HG02938 (cell line): ENCODE measurements around the gene SPATA32.
"Not testable (repeated sequence)": the region's sequence is repeated elsewhere in the genome, so short reads cannot be mapped to it uniquely, and the experiment has no call there.

ENCODE experiments used
- ATAC-seq: cut with Tn5 transposase; IDR thresholded peaks from one replicate; pipeline ENCODE4 v1.9.1; 2021; ENCODE audit warnings: mild to moderate bottlenecking, moderate library complexity; ENCODE audit not compliant: unreplicated experiment

The SPATA32 gene

GRCh38 chr17:45261577-45262515 lies at the start of gene SPATA32:
Gene SPATA32 (minus strand): TSS chr17:45262094. CDS start chr17:45262016, 78 bp downstream.
- ATAC-seq, result no peak

GRCh38 chr17:45311401-45311759 lies 49.5 kb upstream of the SPATA32 start:
- ATAC-seq, result no peak

GRCh38 chr17:45310380-45311324 lies 48.8 kb upstream of the SPATA32 start:
- no peak for ATAC-seq

GRCh38 chr17:45309400-45309799 lies 47.5 kb upstream of the SPATA32 start:
- no peak for ATAC-seq

- no peak for ATAC-seq
Measured at GRCh38 chr17:45308840-45309239, 46.9 kb upstream of the SPATA32 start.

- no peak for ATAC-seq
Measured at GRCh38 chr17:45308016-45308365, 46.1 kb upstream of the SPATA32 start.

- ATAC-seq, result no peak
Measured at GRCh38 chr17:45307290-45308015, 45.6 kb upstream of the SPATA32 start.

GRCh38 chr17:45306623-45307022 lies 44.7 kb upstream of the SPATA32 start:
- ATAC-seq, result no peak

GRCh38 chr17:45306094-45306493 lies 44.2 kb upstream of the SPATA32 start:
- no peak for ATAC-seq

GRCh38 chr17:45305530-45306087 lies 43.7 kb upstream of the SPATA32 start:
- no peak for ATAC-seq

- ATAC-seq, result no peak
Measured at GRCh38 chr17:45302649-45303173, 40.8 kb upstream of the SPATA32 start.

GRCh38 chr17:45302220-45302619 lies 40.3 kb upstream of the SPATA32 start:
- ATAC-seq, result not testable (repeated sequence)

- ATAC-seq, result no peak
Measured at GRCh38 chr17:45301674-45302073, 39.8 kb upstream of the SPATA32 start.

GRCh38 chr17:45300060-45300751 lies 38.3 kb upstream of the SPATA32 start:
- ATAC-seq, result no peak

- ATAC-seq, result no peak
Measured at GRCh38 chr17:45299361-45299760, 37.5 kb upstream of the SPATA32 start.

GRCh38 chr17:45298546-45299285 lies 36.8 kb upstream of the SPATA32 start:
- ATAC-seq, result no peak

GRCh38 chr17:45296833-45297124 lies 34.9 kb upstream of the SPATA32 start:
- ATAC-seq, result no peak

- ATAC-seq, result no peak
Measured at GRCh38 chr17:45296003-45296832, 34.3 kb upstream of the SPATA32 start.
